IMR-90 (cell line): ENCODE data around the gene UBN2.

Source experiments
- CEBPB ChIP-seq: IDR thresholded peaks from 2 replicates; pipeline ENCODE4 v1.6.1; 2012; ENCODE audit warnings: low read depth, low read length, improper control_type of control experiment
- CTCF ChIP-seq: conservative IDR thresholded peaks from 2 replicates; pipeline ENCODE4 v1.5.1; 2012; ENCODE audit warnings: mild to moderate bottlenecking, low read depth, low read length, improper control_type of control experiment
- ELK1 ChIP-seq: fragments of 150-350 bp; IDR thresholded peaks from 2 replicates; pipeline ENCODE4 v1.6.1; 2016; ENCODE audit warnings: low read depth, mild to moderate bottlenecking, low read length, moderate library complexity, borderline replicate concordance
- POLR2A ChIP-seq: IDR thresholded peaks from 2 replicates; pipeline ENCODE4 v1.6.1; 2012; ENCODE audit warnings: mild to moderate bottlenecking, low read depth, low read length
- RAD21 ChIP-seq: IDR thresholded peaks from 2 replicates; pipeline ENCODE4 v1.6.1; 2012; ENCODE audit warnings: low read length, improper control_type of control experiment

GRCh38 chr7:139254728-139255127 is 23.7 kb downstream of the UBN2 start:
- TF ChIP-seq CTCF (no peak), POLR2A (no peak), ELK1 (no peak), CEBPB (no peak), RAD21 (no peak)
